PFSK-1 (cell line): ENCODE results near the gene BCAP29.

Experiments used
- POLR2AphosphoS5 ChIP-seq: IDR thresholded peaks from 2 replicates; pipeline ENCODE4 v1.6.1; 2012; ENCODE audit warnings: low read depth, mild to moderate bottlenecking, control low read depth, low read length, moderate library complexity
- REST ChIP-seq, 2 experiments: IDR thresholded peaks; 2 replicates each; pipeline versions ENCODE4 v1.6.1 to v1.8.0; 2011 to 2012; ENCODE audit warnings: low read depth in 2 of 2, low read length in 2 of 2, control low read depth in 1 of 2, inconsistent platforms in 1 of 2, mild to moderate bottlenecking in 1 of 2, moderate library complexity in 1 of 2; ENCODE audit not compliant: insufficient read depth in 1 of 2
- SIN3A ChIP-seq: IDR thresholded peaks from 2 replicates; pipeline ENCODE4 v1.6.1; 2012; ENCODE audit warnings: mild to moderate bottlenecking, low read length, moderate library complexity, borderline replicate concordance; ENCODE audit not compliant: insufficient read depth
- TAF1 ChIP-seq: IDR thresholded peaks from 2 replicates; pipeline ENCODE4 v1.6.1; 2012; ENCODE audit warnings: low read length, control low read depth, borderline replicate concordance; ENCODE audit not compliant: insufficient read depth

DNA sequence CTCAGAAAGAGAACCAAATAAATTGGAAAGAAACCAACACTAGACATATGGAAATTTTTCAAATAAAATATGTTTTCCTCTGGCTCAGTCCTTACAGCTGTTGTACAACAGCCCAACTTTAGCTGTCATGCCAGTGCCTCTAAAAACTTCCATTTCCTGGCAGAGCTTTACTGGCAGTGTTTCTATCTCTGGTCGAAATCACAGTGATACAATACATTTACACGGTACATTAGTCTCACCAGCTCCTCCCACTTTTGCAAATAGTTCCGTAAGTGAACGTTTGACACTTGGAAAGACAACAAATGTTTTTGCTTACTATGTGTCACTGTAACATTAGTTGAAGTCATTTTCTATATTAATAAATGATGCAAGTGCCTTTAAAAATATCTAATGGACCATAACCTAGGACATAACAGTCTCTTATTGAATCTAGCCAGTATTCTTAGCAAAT, 29.8 kb downstream of the BCAP29 start:
- TF ChIP-seq POLR2AphosphoS5 (no peak), REST (IDR thresholded peaks at IDR 0.05; ENCODE audit: insufficient read depth in 1 of 2, low read depth in 2 of 2, low read length in 2 of 2) (no peak), SIN3A (no peak), TAF1 (no peak)
